Stromal cell of bone marrow (primary cell): ENCODE data around the gene MVB12B.
A peak's percentile ranks its signal among the peaks of the same experiment; 100 is the strongest.
"Not testable (repeated sequence)": the region's sequence is repeated elsewhere in the genome, so short reads cannot be mapped to it uniquely, and the experiment has no call there.

Experiments used
- DNase-seq: peaks from one replicate; pipeline ENCODE4 v3.0.0-alpha.2; 2012; ENCODE audit warnings: low read depth

The MVB12B gene

DNA sequence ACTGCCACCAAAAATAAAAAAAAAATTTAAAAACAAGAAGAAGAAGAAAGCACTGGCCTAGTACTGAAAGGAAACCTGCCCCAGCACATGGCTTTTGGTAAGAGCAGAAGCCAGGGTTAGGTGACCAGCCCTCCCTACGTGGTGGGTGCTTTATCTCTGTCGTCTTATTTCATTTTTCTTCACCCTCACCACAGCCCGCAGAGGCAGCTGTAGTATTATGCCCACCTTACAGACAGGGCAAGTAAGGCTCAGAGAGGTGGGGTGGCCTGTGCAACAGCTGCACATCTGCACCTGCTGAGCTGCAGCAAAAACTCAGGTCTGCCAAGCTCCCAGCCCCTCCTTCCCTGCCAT lies 146.3 kb downstream of the MVB12B start:
- DNase-seq, result no peak

DNA sequence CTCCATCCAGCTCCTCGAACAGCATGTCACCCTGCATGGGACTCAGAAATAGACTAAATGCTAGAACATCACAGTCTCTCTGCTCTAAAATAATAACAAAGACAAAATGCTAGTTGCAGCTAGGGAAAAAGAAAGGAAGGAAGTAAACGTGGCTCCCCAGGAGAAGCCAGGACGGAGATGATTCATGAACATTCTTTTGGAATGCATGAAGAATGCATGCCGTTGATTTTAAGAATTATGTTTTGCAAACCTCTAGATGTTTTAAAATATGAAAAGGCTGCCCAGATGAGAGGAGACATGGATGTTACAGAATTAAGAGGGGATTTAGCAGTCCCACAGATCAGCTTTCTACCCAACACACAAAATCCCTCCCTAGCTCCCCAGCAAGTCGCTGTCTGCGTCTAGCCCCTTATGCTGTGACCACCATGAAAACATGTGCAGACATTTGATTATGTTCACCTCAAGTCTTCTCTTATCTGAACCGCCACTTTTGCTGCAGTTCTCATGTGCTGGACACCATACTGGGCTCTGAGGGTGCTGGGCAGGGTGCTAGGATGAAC lies 147.7 kb downstream of the MVB12B start:
- DNase-seq, result peak; percentile 26

GRCh38 chr9:126474786-126475485 lies 148.3 kb downstream of the MVB12B start:
- DNase-seq, result no peak

DNA sequence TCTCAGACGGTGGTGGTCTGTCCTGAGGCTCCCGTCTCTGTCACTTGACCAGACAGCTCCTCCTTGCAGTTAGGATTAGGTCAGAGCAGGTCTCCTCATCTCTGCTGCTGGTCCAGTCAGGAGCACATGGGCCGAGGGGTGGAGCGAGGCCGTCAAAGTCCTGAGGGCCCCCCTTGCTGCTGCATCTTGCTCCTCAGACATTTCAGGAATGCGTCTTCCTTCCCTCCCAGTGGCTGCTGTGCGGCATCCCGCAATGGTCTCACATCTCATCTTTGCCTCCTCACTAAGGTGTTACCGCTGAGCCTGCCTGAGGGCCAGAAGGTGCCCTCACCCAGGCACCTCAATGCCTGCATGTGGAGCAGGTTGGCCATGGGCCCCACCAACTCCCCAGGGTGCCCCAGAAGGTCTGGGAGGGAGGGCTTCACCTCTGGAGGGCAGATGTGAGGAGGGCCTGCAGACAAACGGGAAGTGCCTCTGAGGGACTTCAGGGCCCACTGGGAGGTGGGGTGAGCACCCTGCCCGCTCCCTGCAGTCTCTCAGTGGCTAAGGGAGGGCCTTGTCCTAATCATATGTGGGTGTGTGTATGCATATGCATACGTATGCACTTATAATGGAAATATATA lies 149.4 kb downstream of the MVB12B start:
- no peak for DNase-seq

DNA sequence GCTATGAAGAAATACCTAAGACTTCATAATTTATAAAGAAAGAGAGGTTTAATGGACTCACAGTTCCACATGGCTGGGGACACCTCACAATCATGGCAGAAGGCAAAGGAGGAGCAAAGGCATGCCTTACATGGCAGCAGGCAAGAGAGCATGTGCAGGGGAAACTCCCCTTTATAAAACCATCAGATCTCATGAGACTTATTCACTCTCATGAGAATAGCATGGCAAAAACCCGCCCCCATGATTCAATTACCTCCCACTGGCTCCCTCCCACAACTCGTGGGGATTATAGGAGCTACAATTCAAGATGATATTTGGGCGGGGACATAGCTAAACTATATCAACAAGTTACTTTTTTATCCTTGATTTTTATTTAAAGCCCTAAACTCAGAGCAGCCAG lies 150.8 kb downstream of the MVB12B start:
- not testable (repeated sequence) for DNase-seq

- DNase-seq, result no peak
Observed at GRCh38 chr9:126478216-126478981, 151.8 kb downstream of the MVB12B start.

DNA sequence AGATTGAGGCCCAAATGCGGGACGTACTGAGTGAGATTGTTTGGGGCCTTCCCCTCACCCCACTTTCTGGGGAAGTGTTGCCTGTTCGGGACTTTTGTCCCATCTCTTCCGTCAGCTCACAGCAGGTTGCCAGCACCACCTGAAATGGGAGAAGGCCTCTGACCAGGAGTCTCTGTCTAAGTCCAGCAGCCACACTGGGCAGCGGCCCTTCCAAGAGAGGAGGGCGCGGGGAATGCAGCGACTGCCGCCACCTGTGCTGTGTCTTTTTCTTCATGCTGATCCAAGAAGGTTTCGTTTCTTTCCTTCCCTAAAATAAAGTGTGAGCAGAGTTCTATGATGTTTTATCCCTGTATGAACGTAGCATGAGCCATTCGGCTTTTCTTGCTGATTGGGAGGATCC lies 152.9 kb downstream of the MVB12B start:
- no peak for DNase-seq

- no peak for DNase-seq
Observed at GRCh38 chr9:126480813-126481212, 154.2 kb downstream of the MVB12B start.

- no peak for DNase-seq
Observed at GRCh38 chr9:126481862-126482261, 155.2 kb downstream of the MVB12B start.

DNA sequence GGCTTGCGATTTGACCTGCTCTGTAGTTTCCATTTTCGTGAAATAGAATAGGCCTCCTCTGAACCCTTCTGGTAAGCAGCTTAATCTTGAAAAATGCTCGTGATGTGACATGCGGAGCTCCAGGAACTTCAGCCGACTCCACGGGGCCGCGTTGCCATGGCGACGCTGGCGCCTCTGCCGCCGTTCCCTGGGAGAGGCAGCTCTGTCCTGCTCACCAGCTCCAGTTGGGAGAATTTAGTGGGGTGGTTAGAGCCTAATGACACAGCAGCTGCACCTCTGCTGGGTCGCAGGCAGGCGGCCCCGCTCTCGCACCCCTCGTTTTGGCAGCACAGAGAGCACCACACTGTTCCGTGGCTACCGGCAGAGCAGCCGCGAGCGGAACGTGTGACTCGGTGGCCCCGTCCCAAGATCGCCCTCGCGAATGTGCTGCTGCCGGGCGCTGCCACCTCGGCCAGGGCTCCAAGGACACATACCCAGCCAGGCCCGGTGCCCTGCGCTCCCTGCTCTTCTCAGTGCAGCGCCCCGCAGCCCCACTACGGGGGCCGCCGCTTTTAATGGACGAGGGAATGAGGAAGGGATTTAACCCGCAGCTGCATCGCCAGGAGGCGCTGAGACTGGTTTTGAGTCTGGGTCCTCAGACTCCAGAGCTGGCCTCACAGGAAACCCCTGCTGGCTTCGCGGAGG lies 155.9 kb downstream of the MVB12B start:
- peak; percentile 81 for DNase-seq

DNA sequence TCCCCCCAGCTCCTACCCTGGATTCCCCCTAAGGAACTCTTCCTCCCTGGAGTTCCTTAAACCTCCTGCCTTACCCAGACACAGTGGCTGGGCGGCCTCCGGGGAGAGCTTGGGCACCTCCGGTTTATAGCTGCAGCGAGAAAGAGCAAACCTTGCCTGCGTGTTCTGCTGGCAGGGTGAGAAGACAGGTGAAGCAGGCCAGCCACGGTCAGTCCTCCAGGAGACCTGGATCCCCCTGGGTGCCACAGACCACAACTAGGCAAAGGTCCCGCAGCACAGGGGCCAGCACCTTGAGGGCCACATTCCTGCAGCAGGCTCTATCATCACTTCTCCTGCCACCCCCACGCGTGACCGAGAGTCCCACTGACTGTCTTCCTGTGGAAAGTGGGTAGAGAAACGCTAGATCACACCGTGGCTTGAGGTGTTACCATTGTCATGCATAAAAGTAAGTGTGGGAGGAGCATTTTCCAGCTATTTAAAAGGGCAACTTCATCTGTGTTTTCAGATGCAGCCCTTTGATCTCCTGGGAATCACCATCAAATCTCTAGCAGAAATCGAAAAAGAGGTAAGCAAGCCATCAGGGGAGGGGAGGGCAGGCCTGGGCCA lies 156.9 kb downstream of the MVB12B start:
- DNase-seq, result no peak

GRCh38 chr9:126485662-126486061 lies 159.0 kb downstream of the MVB12B start:
- DNase-seq, result no peak

DNA sequence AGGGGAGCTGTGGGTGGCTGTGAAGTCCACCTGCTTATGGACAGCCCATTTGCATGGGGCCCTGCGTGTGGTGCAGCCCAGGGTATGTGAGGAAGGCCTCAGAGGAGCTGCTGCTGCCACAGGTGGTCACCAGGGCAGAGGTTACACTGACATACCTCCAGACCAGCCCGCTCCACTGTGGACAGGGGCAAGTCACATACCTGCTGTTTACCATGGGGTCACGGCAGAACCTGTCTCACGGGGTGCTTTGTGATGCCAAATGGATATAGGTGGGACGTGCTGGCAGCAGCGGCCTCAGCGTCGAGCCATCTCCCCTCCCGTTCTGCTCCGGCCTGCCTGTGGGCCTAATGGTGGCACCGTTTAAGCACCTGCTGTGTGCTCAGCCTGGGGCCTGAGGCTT lies 159.6 kb downstream of the MVB12B start:
- no peak for DNase-seq

- DNase-seq, result no peak
Observed at GRCh38 chr9:126487856-126488255, 161.2 kb downstream of the MVB12B start.

DNA sequence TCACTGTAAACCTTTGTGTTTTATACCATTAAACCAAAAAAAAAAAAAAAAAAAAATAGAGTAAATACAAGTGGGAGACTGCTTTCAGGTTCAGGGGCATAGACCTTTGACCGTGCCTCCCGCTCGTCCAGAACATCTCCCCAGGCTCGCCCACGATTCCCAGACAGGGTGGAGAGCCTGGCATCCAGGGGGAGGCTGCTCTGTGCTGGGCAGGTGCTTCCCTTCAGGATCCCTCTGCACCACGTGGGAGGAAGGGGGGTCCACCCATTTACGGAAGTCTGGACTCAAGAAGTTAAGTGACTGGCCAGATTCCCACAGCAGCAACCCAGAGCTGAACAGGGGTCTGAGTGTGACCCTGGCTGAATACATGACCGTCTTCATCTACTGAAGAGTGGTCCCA lies 161.7 kb downstream of the MVB12B start:
- no peak for DNase-seq

GRCh38 chr9:126488881-126489404 lies 162.3 kb downstream of the MVB12B start:
- no peak for DNase-seq

GRCh38 chr9:126489581-126490213 lies 163.1 kb downstream of the MVB12B start:
- no peak for DNase-seq

GRCh38 chr9:126490214-126490631 lies 163.6 kb downstream of the MVB12B start:
- DNase-seq, result no peak

DNA sequence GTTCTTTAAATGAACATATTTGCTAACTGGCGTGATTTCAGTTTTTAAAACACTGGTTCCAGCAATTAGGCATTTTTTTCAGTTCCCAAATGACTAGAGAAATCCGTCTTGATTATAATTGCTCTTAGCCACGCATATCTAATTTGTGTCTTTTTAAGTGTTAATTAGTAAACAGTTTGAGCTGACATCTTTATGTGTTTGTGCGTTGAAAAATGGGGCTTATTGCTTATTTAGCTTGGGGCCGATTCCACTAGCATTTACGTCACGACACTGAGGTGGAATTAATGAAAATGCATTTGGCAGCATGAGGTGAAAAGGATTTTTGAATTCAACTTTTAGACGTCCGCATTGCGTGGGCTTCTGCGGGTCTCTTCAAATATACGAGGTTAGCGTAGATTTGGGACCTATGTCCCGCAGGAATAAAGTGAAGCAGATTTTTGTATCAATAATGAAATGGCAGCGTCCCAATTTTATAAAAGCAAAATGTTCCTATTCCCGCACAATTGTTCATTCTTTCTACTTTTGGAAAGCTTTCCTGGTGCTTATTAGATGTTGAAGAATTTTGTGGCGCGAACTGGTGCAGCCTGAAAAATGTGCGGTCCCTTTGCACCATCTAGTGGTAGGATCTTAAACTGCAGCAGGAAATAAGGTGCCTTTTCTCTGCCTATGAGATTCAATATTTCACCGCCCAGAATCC lies 164.4 kb downstream of the MVB12B start:
- peak; percentile 39 for DNase-seq

GRCh38 chr9:126491568-126491879 lies 164.9 kb downstream of the MVB12B start:
- DNase-seq, result no peak

- no peak for DNase-seq
Observed at GRCh38 chr9:126491949-126492348, 165.3 kb downstream of the MVB12B start.
